ENCODE results near the gene ZNF214.

- no peak for TF ChIP-seq CTCF (IDR thresholded peaks at IDR 0.05)
- no peak for TF ChIP-seq POLR2A (IDR thresholded peaks at IDR 0.05)
- TF ChIP-seq POLR2AphosphoS5 (IDR thresholded peaks at IDR 0.05) = peak; percentile 24
Observed at GRCh38 chr11:6992026-6992425, 28.1 kb downstream of the ZNF214 start.

All from prostate gland (tissue), 2 donors.